ENCODE data around the gene ALOX5.
"Not testable (repeated sequence)": the region's sequence is repeated elsewhere in the genome, so short reads cannot be mapped to it uniquely, and the experiment has no call there.

The ALOX5 gene

DNA sequence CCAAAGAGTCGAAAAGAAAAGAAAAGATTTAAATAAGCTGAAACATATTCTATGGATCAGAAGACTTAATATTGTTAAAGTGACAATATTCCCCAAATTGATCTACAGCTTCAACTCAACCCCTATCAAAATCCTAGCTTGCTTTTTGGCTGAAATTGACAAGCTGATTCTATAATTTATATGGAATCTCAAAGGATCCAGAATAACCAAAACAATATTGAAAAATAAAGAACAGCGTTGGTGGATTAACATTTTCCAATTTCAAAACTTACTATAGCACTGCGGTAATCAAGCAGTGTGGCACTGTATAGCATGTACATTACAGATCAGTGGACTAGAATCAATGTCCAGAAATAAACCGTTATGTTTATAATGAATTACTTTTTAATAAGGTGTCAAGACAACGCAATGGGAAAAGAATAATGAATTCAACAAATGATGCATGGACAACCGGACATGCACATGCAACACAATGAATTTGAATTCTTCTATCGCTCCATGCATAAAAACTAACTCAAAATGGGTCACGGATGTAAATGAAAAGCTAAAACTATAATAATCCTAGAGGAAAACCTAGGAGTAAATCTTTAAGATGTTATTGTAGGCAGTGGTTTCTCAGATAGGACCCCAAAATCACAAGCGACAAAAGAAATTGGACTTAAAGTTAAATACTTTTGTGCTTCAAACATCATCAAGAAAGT lies 1.6 kb upstream of the ALOX5 start:
- H3K4me3 ChIP-seq (ENCODE audit: low read length): no peak overlapping the region
- DNase-seq (ENCODE audit: low read depth, low spot score): no peak

DNA sequence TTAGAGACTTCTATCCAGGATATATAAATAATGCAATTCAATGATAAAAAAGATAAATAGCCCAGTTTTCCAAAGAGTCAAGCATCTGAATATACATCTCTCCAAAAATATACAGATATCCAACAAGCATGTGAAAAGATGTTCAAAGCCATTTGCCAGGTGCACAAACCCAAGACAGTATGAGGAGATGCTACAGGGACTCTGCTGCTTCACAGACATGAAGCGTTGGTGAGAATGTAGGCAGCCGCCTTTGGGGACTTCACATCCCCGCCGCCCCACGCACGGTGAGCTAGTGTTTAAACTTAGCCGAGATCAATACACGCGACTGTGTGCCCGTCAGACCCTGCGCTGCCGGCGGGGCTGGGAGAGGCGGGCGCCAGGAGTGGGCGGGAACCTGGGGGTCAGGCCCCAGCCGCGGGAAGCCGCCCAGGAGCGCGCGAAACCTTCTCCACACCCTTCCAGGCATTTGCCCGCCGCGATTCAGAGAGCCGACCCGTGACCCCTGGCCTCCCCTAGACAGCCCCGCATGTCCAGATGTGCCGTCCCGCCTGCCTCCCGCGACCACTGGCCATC lies 927 bp upstream of the ALOX5 start:
- DNase-seq (ENCODE audit: low read depth, low spot score): no peak
- peak overlapping the region; percentile 45 for H3K4me3 ChIP-seq (ENCODE audit: low read length)

DNA sequence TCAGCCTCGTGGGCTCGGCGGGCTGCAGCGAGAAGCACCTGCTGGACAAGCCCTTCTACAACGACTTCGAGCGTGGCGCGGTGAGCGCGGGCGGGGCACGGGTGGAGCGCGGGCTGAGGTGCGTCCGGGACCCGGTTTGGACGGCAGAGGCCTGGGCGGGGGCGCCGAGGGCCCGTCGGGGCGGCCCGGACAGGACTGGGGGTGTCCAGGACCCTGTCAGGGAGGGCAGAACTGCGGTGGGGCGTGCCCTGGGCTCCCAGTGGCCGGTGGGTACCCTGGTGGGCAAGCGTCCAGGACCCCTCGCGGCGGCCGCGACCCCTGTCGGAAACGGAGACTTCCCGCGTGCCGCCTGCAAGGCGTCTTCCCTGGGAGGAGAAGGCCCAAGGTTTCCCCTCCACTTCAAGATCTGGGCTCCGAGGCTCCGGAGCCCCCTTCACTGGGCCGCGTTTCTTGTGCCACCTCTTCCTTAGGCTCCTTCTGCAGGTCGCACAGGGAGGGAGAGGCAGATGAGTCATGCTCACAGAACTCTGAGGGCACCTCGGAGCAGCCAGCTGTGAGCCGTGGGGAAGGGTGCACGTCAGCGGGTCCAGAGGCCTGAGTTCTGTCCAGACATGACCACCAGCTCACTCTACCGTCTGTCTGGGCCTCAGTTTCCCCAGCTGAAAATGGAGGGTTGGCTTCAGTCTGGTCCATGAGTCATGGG lies 485 bp downstream of the ALOX5 start:
- no peak for DNase-seq (ENCODE audit: low read depth, low spot score)
- H3K4me3 ChIP-seq (ENCODE audit: low read length): no peak overlapping the region

DNA sequence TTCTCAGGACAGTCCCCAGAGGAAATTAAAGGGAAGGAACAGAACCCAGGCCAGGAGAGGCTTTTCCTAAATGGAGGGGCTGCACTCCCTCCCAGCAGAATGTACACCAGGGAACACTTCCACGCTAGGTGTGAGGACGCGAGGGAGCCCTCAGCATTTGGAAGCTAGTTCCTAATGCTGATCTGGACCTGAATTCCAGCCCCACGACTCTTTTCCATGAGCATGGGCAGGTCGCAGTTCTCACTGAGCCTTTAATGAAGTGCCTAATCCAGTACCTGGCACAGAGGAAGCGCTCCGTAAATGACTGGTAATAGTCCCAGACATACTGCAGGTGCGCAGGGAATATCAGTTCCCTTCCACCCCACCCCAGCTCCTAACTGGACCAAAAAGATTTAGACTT lies 1.1 kb downstream of the ALOX5 start:
- DNase-seq (ENCODE audit: low read depth, low spot score): no peak
- no peak overlapping the region for H3K4me3 ChIP-seq (ENCODE audit: low read length)

DNA sequence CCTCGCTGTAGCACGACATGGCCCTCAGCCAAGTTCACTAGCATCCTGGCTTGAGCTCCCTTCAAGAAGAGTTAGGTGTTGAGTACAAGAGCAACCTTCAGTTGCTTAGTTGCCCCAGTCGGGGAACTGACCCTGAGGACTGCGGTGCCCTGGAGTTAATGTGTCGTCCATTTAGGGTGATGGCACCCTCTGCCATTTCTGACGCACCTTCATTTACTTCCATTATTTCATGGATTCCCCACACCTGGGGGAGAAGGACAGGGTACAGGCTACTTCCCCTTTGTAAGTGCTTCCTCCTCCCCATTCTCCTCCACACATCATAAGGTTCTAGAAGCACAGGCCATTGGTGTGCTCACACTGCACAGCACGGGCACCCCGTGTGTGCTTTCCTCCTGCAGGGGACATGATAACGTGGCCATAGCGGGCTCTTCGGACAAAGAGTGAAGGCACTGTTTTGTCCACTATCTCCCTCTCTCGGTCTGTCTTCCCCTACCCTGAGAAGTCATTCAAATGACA lies 1.8 kb downstream of the ALOX5 start:
- H3K4me3 ChIP-seq (ENCODE audit: low read length): no peak overlapping the region
- DNase-seq (ENCODE audit: low read depth, low spot score): no peak

DNA sequence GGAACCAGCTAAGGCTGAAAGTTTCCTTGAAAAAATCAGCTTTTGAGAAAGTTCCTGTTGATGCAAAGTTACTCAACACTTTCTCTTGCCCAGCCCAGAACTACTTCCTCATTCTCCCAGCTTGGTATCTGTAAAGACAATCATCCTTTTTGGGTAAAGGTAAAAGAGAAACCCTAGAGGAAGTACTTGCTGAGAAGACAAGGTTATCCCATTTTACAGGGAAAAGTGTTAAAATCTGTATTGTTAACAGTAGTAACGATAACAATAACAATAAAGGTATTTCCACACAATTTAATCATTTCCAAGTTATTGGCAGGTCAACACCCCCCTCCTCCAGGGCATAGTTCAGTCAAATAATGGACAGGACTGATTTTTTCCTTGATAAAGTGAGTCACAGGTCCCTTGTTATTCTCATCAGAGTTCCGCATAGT lies 2.4 kb downstream of the ALOX5 start:
- no peak for DNase-seq (ENCODE audit: low read depth, low spot score)
- no peak overlapping the region for H3K4me3 ChIP-seq (ENCODE audit: low read length)

DNA sequence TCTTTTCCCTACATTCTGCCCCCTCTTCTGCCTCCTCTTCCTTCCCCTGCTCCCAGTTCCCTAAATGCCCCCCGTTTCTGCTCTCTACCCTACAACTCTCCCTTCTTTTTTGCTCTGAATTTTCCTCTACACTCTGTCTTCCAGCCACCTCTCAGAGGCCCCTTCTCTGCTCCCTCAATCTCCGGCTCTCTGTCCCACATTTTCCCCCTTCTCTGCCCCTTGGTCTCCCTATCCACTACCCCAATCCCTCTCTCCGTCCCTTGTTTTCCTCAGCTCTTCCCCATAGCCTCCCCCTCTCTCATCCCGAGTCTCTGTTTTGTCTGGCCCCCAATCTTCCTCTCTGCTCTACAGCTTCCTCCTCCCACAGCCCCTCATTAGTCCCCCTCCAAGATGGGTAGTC lies 3.3 kb downstream of the ALOX5 start:
- DNase-seq (ENCODE audit: low read depth, low spot score): no peak
- no peak overlapping the region for H3K4me3 ChIP-seq (ENCODE audit: low read length)

DNA sequence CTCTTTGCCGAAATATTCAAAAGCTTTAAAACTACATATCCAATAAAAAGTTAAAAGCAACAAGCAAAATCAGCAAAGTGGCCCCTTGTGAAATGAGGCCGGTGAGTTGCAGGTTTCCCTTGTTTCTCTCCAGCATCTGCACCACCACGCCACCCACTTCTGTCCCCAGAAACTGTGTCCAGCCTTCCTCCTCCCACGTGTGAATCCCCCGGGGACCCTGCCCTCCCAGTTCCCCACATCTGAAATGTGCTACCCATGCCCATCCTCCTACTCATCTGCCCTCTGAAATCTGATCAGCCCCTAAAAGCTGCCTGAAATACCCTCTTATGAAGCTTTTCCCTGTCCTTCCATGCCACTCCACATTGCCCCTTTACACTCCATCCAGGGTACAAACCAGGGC lies 3.8 kb downstream of the ALOX5 start:
- no peak overlapping the region for H3K4me3 ChIP-seq (ENCODE audit: low read length)
- DNase-seq (ENCODE audit: low read depth, low spot score): no peak

DNA sequence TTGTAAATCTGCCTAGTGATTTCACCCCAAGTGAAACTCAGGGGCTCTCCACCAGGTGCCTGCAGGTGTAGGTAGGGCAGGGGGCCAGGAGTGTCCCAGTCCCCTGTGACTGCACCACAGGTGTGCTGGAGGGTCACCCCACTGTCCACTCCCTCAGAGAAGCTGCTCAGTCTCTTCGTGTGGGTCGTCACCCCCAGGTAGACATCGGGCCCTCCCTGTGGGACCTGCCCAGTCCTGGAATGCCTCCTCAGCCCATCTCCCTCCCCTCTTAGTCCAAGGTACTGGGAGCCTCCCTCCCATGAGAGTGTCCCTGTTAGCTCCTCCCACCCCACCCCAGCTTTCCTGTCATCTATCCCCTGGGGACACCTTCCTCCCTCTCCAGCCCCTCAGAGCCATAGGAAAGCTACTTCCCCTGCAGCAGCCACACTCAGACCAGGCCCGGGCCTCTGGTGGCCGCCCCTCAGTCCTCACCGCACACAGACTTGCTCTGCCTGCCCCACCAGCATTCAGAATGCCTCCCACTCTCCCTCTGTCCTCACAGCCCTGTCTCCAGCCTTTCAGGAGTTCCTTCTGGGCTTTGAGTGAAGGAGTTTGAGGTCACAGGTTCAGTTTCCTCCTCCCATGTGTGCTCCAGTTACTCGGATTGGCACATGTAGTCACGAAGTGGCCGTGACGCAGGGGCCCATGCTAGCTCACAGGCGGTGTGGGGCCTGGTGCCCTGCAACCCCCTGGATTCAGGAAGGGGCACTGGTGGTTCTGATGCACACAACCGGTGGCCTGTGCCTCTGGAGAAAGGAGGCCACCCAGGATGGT lies 5.1 kb downstream of the ALOX5 start:
- no peak overlapping the region for H3K4me3 ChIP-seq (ENCODE audit: low read length)
- no peak for DNase-seq (ENCODE audit: low read depth, low spot score)

DNA sequence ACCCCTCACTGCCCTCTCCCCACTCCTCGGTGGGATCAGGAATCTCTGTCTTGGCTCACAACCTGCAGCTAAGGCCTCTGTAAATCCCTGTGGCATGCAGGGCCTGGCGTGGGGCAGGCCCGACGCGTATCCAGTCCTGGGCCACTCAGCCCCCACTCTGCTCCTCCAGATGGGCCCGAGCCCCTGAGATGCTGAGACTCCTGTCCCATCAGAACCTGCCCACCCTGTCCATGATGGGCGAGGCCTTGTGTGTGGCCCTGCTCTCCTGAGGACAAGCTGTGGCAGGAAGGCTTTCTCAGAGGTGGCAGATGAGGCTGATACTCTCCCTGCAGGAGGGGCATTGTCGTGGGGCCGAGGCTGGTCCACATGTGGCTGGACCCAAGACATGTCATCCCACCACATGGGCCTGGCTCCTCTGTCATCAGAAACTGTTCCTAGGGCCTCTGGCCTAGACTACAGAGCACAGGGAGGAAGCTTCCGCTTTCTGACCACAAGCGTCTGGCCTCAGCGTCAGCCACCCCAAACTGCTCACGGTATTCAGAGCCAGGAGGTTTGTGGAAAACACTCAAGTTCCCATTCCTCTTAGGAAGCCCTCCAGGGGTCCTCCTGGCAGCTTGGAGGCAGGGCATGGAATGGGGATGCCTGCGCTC lies 6.0 kb downstream of the ALOX5 start:
- H3K4me3 ChIP-seq (ENCODE audit: low read length): no peak overlapping the region
- no peak for DNase-seq (ENCODE audit: low read depth, low spot score)

DNA sequence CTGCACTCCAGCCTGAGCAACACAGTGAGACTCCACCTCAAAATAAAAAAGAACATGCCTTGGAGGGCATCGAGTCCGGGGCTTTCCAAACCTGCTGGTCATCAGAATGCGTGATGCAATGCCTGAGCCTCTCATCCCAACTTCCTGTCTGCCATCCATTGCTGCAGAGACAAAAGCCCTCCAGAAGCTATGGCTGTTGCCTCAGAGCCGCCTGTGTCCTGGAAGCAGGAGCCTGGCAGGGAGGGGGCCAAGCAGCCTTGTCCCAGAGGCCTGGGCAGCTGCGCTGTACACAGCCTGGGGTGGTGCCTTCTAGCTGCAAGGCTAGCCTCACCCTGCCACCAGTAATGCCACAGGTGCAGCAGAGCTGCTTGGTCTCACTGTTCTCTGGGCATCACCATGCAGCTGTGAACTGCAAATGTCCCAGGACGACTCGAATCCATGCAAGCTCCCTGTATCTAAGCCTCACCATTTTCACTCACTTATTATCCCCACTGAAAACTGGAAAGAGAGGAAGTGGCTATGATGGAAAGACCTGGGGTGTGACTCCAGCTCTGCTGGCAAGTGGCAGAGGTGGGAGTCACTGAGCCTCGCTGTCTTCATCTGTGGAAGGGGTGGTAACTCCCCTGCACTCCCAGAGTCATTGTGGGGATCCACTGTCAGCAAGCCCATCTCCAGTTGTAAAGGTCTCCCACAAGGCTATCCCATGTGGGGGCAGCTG lies 7.0 kb downstream of the ALOX5 start:
- no peak overlapping the region for H3K4me3 ChIP-seq (ENCODE audit: low read length)
- DNase-seq (ENCODE audit: low read depth, low spot score): no peak

DNA sequence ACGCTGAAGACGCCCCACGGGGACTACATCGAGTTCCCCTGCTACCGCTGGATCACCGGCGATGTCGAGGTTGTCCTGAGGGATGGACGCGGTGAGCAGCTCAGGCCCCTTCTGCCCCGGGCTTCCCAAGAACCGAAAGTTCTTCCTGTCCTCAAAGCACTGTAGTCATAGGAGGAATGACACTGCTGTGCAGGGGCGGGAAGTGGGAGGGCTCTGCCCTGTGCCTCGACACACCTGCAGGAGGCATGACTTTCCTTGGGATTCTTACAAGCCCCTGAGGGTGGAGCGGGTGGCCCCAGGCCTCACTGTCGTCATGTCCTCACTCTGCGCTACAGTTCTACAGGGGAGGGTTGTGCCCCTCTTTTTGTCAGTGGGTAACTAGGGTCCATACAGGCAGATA lies 8.6 kb downstream of the ALOX5 start:
- DNase-seq (ENCODE audit: low read depth, low spot score): no peak
- H3K4me3 ChIP-seq (ENCODE audit: low read length): no peak overlapping the region

DNA sequence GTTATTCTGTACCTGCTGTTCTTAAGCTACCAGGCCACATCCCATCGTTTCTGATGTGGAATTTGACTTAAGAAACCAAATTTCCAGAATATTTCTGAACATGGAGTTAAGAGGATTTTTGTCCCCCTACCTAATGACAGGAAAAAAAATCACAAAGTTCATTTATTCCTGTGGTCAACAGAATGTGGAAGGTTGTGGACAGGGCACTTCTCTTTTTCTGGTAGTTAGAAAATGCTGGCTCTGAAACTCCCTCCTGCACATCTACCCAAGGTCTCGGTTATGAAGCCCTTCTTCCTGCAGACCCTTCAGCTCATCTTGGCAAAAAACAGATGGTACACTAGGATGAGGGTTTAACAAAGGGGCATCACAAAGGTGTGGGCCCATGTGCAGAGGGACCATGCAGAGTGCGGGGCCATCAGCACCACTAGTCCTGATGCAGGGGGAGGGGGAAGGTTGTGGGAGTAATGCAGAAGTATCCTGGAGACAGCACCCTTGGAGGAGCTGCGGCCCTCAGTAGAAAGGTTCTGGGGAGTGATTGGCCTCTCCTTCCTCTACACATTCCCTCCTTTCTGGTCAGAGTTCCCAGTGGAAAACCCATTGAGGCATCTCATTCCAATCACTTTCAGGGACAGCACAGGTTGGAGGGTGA lies 9.8 kb downstream of the ALOX5 start:
- no peak overlapping the region for H3K4me3 ChIP-seq (ENCODE audit: low read length)
- DNase-seq (ENCODE audit: low read depth, low spot score): no peak

DNA sequence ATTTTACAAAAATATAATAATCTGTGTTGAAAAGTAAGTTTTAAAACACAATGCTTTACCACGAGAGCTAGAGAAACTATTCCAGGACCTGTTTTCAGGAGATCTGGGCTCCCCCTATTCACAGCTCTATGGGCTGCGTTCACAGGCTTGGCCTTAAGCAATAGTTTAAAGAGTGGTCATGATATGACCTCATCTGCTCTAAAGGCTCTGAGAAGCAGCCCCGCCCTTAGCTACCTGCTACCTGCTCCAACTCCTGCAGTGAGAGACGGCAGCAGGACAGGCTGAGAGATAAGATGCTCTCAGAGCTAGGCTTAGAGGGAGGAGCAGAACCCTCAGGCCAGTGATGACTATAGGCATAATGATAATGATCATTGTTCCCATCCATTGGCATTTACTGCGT lies 12.6 kb downstream of the ALOX5 start:
- H3K4me3 ChIP-seq (ENCODE audit: low read length): no peak overlapping the region
- no peak for DNase-seq (ENCODE audit: low read depth, low spot score)

DNA sequence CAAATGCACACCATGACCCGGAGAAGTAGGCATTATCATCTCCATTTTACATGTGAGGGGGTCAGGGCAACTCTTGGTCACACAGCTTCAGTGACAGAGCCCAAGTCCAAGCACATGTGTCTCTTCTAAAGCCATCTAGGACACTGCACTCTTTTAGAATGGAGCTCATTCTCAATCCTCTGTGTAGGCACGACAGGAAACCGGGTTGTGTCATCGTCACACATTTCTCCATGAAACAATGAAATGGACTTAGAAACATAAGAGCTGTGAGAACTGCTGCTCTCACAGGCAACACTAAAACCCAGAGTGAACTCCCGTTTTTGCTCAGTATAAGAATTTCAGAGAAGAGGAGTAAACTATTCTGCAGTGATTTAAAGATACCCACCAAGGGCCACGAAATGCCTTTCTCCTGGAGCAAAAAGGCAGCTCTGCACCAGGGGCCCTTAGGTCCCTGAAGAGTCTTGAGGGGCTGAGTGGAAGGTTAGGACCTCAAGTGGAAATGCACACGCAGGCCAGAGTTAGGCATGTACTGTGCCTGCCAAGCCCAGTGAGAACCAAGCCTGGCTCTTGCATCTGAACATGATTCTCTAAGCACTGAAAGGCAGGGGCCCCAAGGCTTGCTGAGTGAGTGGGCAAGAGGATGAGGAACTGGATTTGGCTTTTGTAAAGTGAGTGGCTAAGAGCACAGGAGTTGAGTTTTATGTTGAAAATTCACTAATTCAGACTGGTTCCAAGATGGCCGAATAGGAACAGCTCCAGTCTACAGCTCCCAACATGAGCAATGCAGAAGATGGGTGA lies 13.3 kb downstream of the ALOX5 start:
- H3K4me3 ChIP-seq (ENCODE audit: low read length): no peak overlapping the region
- no peak for DNase-seq (ENCODE audit: low read depth, low spot score)

DNA sequence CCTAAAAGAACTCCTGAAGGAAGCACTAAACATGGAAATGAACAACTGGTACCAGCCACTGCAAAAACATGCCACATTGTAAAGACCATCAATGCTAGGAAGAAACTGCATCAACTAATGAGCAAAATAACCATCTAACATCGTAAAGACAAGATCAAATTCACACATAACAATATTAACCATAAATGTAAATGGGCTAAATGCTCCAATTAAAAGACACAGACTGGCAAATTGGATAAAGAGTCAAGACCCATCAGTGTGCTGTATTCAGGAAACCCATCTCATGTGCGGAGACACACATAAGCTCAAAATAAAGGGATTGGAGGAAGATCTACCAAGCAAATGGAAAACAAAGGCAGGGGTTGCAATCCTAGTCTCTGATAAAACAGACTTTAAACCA lies 15.7 kb downstream of the ALOX5 start:
- DNase-seq (ENCODE audit: low read depth, low spot score); H3K4me3 ChIP-seq (ENCODE audit: low read length): not testable (repeated sequence)

DNA sequence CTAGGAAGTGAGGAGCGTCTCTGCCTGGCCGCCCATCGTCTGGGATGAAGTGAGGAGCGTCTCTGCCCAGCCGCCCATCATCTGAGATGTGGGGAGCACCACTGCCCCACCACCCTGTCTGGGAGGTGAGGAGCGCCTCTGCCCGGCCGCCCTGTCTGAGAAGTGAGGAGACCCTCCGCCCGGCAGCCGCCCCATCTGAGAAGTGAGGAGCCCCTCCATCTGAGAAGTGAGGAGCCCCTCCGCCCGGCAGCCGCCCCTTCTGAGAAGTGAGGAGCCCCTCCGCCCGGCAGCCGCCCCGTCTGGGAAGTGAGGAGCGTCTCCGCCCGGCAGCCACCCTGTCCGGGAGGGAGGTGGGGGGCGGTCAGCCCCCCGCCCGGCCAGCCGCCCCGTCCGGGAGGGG lies 17.6 kb downstream of the ALOX5 start:
- not testable (repeated sequence) for DNase-seq (ENCODE audit: low read depth, low spot score); H3K4me3 ChIP-seq (ENCODE audit: low read length)
